Kidney capillary endothelial cell (primary cell): ENCODE results near the gene MDM1.
A peak's percentile ranks its signal among the peaks of the same experiment; 100 is the strongest.

ENCODE experiments used
- DNase-seq: peaks from one replicate; pipeline ENCODE4 v3.0.0-alpha.2; 2018; ENCODE audit warnings: low spot score

Gene MDM1

GRCh38 chr12:68331869-68332727 is at the start of gene MDM1:
MDM1 (minus strand) TSS chr12:68332362; CDS start chr12:68332245, 117 bp downstream.
- peak; percentile 98 for DNase-seq

GRCh38 chr12:68381476-68382219 is 49.5 kb upstream of the MDM1 start:
- DNase-seq = no peak

GRCh38 chr12:68378872-68379606 is 46.9 kb upstream of the MDM1 start:
- DNase-seq = no peak

- no peak for DNase-seq
Measured at GRCh38 chr12:68377881-68378280, 45.7 kb upstream of the MDM1 start.

- DNase-seq = no peak
Measured at GRCh38 chr12:68376901-68377300, 44.7 kb upstream of the MDM1 start.

- no peak for DNase-seq
Measured at GRCh38 chr12:68375756-68376695, 43.9 kb upstream of the MDM1 start.

- no peak for DNase-seq
Measured at GRCh38 chr12:68374307-68374982, 42.3 kb upstream of the MDM1 start.

GRCh38 chr12:68370667-68371066 is 38.5 kb upstream of the MDM1 start:
- no peak for DNase-seq

- DNase-seq = no peak
Measured at GRCh38 chr12:68370006-68370590, 37.9 kb upstream of the MDM1 start.

- DNase-seq = no peak
Measured at GRCh38 chr12:68368327-68368726, 36.2 kb upstream of the MDM1 start.

GRCh38 chr12:68367903-68368302 is 35.7 kb upstream of the MDM1 start:
- DNase-seq = no peak

- DNase-seq = no peak
Measured at GRCh38 chr12:68367116-68367515, 35.0 kb upstream of the MDM1 start.

- peak; percentile 92 for DNase-seq
Measured at GRCh38 chr12:68364893-68365725, 32.9 kb upstream of the MDM1 start.

GRCh38 chr12:68364328-68364727 is 32.2 kb upstream of the MDM1 start:
- no peak for DNase-seq

GRCh38 chr12:68361953-68362352 is 29.8 kb upstream of the MDM1 start:
- DNase-seq = no peak

GRCh38 chr12:68359674-68360073 is 27.5 kb upstream of the MDM1 start:
- DNase-seq = no peak

GRCh38 chr12:68358532-68359485 is 26.6 kb upstream of the MDM1 start:
- peak; percentile 72 for DNase-seq

- DNase-seq = no peak
Measured at GRCh38 chr12:68356986-68357385, 24.8 kb upstream of the MDM1 start.
